ENCODE measurements around the gene COMT.

The COMT gene

GRCh38 chr22:19970479-19971275, 29.1 kb downstream of the COMT start:
- FAIRE-seq, result no peak

GRCh38 chr22:19971276-19972124, 29.9 kb downstream of the COMT start:
- no peak for FAIRE-seq

GRCh38 chr22:19972251-19972650, 30.7 kb downstream of the COMT start:
- FAIRE-seq, result no peak

- FAIRE-seq, result no peak
Measured at GRCh38 chr22:19972652-19973550, 31.3 kb downstream of the COMT start.

- no peak for FAIRE-seq
Measured at GRCh38 chr22:19973551-19974267, 32.1 kb downstream of the COMT start.

- FAIRE-seq, result no peak
Measured at GRCh38 chr22:19974268-19974861, 32.8 kb downstream of the COMT start.

- no peak for FAIRE-seq
Measured at GRCh38 chr22:19974935-19975706, 33.5 kb downstream of the COMT start.

GRCh38 chr22:19975707-19976035, 34.1 kb downstream of the COMT start:
- no peak for FAIRE-seq

GRCh38 chr22:19976671-19977070, 35.1 kb downstream of the COMT start:
- no peak for FAIRE-seq

GRCh38 chr22:19977296-19978243, 36.0 kb downstream of the COMT start:
- FAIRE-seq, result no peak

GRCh38 chr22:19978748-19979147, 37.2 kb downstream of the COMT start:
- no peak for FAIRE-seq

- no peak for FAIRE-seq
Measured at GRCh38 chr22:19979712-19980493, 38.3 kb downstream of the COMT start.

GRCh38 chr22:19980766-19981165, 39.2 kb downstream of the COMT start:
- FAIRE-seq, result no peak

- FAIRE-seq, result no peak
Measured at GRCh38 chr22:19981171-19981960, 39.8 kb downstream of the COMT start.

GRCh38 chr22:19981961-19982920, 40.7 kb downstream of the COMT start:
- FAIRE-seq, result no peak

GRCh38 chr22:19982991-19983578, 41.5 kb downstream of the COMT start:
- FAIRE-seq, result no peak

- FAIRE-seq, result no peak
Measured at GRCh38 chr22:19983741-19984140, 42.2 kb downstream of the COMT start.
